NCI-H2107 treated with DMSO at 0.1 percent for 48 hours (cell line): ENCODE measurements around the gene DSCAML1.
A peak's percentile ranks its signal among the peaks of the same experiment; 100 is the strongest.

ENCODE experiments used
- DNase-seq: peaks from one replicate; lab custom pipeline; 2025; ENCODE audit not compliant: unreplicated experiment; lab: John Stamatoyannopoulos, UW

Gene DSCAML1

DNA sequence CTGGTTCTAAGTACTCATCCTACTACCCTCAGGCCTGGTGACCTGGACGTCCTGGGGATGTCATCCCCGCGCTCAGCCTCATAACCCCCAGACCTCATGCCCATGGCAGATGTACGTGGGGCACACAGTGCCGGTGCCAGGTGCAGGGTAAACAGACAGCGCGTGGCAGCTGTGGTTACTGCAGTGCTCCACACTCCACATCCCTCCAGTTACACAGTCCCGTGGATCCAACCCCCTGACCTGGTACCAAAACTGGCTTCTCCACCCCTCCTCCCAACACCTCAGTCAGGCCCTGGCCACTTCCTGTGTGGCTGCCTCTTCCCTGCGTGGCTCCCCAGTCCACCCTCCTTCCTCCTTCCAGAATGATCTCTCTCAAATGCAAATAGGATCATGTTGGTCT lies 95.2 kb downstream of the DSCAML1 start:
- DNase-seq = no peak

GRCh38 chr11:117700551-117700950 lies 96.5 kb downstream of the DSCAML1 start:
- DNase-seq = no peak

GRCh38 chr11:117697319-117697718 lies 99.7 kb downstream of the DSCAML1 start:
- DNase-seq = no peak

DNA sequence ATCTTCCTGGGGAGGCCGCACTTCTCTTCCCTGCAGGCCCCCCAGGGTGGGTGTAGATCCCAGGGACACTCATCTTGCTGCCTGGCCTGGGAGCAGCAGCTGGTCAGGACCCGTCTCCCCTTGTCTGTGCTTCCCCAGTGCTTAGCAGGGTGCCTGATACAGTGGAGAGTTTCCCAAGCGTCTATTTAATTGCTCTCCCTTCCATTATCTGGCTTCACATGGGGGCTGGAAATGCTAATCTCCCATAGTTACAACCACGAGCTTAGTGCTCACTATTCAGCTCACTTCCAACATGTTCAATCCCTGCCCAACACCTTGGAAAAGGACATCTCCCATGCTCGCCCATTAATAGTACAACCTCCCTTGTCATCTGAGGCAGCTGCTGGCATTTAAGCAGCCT lies 100.5 kb downstream of the DSCAML1 start:
- peak; percentile 88 for DNase-seq

DNA sequence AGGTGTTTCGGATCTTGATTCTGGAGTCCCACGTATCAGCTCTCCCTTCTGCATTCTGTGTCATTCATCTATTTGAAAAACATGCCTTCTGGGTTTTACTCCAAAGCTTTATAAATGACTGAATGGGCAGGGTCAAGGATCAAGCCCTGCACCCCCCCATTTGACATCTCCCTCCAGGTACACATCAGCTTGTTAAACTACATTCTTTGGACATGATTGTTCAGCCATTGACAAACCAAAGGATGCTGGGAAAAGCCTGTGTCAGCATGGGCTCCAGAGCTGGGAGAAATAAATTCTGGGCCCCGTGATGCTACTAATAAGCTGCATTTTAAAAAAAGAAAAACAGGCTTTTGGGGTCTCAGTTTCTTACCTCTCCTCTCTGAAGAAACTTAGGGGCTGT lies 103.7 kb downstream of the DSCAML1 start:
- no peak for DNase-seq

DNA sequence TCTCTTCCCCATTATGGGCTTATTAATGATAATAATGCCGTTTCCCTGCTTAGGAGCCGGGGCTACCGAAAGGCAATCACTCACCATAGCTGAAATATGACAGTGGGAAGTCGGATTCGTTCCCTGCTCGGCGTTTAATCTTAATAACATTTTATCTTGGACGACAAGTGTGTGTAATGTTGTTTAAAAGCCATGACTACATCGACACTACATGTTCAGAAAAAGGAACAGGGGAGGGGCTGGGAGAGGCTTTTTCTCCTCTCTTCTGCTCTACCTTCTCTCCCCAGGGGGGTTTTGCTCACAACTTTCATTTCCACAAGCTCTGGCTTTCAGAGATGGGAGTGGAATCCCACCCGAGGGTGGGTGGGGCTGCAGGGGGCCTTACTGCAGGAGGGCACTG lies 105.5 kb downstream of the DSCAML1 start:
- DNase-seq = no peak

DNA sequence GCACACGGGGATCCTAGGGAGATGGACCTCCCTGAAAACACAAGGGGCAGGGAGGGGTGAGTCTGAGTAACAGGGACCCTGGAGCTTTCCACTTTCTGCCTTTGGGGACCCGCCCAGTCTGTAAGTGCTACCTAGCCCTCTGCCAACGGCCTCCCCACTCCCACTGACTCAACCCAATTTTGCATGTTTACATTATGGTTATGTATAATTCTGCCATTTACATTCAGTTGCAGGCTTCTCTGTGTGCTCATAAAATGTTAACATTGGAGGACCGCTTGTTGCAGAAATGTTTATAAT lies 105.8 kb downstream of the DSCAML1 start:
- no peak for DNase-seq

GRCh38 chr11:117690484-117691217 lies 106.4 kb downstream of the DSCAML1 start:
- no peak for DNase-seq

DNA sequence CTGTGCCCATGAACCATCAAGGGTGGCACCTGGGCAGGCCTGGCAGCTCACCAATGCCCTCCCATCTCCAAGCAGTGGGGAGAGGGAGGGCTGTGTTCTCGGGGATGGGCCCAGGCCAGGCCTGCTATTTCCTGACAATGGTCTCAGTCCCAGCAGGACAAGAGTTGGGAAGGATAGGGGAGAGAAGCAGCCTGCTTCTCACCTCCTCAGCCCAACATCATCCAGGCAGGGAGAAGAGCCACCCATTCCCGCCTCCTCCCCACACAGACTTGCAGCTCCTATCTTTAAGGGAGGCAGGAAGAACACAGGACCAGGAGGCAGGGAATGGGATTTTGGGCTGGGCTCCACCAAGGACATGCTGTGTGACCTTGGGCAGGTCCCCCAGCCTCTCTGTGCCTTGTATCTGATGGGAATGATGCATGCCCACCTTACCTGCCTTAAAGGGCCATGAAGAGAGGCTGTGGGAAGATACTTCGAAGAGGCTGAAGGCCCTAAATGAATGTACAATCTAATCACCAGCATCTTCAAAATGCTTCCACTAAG lies 108.7 kb downstream of the DSCAML1 start:
- DNase-seq = no peak

DNA sequence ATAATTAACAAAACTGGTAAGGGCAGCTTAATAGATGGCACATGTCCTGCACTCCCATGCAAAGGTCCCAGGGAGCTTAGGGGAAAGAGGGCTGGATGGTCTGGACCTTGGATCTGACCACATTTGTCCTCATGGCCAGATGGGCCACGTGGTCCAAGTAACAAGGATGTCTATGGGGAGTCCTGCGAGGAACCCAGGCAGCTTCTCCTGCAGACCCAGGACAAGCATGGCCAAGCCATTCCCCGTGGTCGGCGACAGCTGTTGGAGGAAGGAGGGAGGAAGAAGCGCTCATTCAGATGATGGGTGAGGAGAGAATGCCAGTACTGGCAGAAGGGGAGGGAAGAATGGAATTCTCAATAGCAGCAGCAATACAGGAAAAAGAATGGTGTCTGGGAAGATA lies 109.2 kb downstream of the DSCAML1 start:
- no peak for DNase-seq

GRCh38 chr11:117686711-117687110 lies 110.3 kb downstream of the DSCAML1 start:
- DNase-seq = no peak

DNA sequence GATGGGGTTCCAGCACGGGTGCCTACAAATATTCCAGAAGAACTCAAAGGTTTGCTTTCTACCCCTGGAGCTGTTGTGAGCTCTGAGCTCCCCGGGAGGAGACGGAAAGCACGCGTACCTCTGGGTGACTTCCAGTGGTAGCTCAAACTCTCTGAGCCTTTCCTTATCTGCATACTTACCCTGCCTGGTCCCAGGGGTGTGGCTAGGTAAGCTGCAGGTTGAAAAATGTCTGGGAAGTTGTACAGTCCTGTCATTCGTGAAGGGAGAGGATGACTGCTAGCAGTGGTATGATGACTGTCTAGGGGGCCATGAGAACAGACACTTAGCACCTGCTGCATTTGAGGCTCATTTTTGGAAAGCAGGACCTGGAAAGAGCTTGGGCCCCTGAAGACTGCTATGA lies 111.5 kb downstream of the DSCAML1 start:
- DNase-seq = no peak

DNA sequence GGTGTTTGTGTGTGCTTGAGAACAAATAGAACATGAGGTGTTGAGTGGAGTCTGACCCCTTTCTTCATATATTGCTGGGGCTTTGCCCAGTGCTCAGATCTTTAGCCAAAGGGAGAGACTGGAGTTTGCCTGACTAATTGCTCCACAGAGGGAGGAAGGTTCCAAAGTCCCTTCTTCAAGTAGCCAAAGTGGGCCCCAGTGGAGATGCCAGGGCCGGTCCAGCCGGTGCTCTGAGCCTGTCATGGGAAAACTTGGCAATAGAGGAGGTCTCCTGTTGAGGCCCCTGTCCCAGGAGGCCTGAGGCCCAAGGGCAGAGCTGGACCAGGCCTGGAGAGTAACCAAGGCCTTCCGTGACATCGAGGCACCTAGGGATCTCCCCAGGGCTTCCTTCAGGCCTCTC lies 112.3 kb downstream of the DSCAML1 start:
- DNase-seq = no peak

DNA sequence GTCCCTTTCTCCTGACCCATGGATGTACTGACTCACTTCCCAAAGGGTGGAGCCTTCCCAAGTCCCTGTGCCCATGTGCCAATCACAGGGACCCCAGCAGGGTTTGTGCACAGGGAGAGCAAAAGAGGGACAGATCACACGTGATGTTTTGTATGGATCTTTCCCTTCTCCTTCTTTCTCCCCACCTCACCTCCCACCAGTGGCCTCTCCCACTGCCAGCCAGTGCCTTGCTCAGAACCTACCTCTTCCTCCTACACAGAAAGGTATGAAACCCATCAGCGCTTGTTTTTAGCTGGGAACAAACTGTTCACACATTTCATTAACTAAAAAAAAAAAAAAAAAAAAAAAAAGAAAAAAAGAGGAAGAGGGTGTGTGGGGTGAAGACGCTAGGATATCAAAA lies 112.9 kb downstream of the DSCAML1 start:
- no peak for DNase-seq

DNA sequence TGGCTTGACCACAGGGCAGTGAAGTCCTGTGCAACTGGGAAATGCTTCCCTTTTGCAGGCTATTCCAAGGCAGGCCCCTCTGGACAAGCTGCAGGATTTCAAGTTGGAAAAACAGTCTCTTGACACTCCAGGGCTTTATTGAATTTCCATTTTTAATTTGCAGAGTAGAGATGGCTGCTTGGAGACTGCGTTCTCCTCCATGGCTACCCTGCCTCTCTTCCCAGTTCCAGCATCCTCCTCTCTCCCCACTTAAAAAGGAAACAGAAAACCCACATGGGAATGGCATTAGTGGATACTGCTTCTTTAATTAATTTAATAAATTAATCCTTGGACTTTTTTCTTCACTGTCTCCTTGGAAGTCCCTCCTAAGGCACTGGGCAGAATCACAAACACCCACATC lies 115.6 kb downstream of the DSCAML1 start:
- no peak for DNase-seq

DNA sequence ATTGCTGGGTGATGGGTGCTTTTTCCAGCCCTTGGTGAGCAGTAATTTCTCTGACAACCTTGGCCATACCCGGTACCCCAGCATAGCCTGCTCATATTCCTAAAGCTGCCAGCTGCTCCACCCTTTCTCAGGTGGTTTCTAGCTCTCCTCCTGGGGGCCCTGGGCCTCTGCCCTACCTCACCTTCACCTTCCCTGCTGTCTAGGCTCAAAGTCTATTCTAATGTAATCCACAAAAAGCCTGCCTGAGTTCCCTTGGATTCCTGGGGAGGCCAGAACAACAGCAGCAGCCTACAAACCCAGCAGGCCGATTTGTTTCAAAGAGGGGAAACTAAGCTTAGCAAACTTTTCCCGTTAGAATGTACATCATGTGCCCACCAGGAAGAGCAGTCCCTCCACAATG lies 117.6 kb downstream of the DSCAML1 start:
- DNase-seq = no peak

DNA sequence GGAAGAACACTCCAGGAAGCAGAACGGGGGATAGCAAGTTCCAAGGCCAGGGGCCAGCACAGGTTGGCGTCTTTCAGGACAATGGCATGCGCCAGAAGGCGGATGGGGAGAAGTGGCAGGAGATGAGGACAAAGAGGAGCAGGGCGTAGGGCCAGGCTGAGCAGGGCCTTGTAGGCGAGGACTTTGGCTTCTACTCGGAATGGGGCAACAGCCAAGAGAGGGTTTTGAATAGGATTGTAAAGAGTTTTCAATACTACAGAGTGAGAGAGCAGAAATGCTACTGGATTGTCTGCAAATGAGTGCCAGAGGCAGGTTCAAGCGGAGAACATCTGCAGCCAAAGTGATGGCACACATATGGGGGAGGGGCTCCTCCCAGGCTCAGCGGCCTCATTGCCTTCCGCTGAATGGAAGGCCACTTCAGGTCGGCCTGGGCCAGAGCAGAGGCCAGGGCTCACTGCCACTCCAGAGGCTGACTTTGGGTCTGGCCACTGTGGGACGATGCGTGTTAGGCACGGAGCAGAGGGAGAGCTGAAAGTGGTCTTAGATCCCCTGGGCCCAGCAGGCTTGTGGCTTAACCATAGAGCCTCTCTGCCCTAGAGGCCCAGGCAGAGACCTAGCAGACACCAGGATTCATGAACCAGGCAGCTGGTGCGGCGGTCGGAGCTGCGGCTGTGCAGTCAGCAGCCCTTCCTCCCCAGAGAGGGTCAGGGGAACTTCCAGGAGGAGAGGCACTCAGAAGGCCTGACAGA lies 118.2 kb downstream of the DSCAML1 start:
- DNase-seq = no peak

- no peak for DNase-seq
Measured at GRCh38 chr11:117677729-117678310, 119.2 kb downstream of the DSCAML1 start.

DNA sequence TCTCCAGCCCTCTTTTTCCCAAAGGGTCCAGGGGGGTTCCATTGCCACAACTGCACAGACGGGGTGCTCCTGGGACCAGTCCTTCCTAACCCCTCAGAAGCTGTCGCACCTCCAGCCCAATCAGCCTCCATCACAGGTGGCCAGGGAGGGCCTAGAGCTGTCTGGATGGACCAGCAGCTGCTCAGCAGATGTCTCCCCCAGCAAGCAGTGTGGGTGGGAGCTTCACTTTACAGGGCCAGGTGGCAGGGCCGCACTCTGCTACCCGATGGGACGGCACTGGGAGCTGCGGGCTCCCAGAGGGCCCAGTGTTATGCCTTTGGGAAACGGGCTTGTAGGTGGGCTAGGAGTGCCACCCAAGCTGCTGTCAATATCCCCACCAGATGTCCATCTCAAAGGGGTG lies 120.5 kb downstream of the DSCAML1 start:
- no peak for DNase-seq

- no peak for DNase-seq
Measured at GRCh38 chr11:117673602-117674001, 123.4 kb downstream of the DSCAML1 start.

DNA sequence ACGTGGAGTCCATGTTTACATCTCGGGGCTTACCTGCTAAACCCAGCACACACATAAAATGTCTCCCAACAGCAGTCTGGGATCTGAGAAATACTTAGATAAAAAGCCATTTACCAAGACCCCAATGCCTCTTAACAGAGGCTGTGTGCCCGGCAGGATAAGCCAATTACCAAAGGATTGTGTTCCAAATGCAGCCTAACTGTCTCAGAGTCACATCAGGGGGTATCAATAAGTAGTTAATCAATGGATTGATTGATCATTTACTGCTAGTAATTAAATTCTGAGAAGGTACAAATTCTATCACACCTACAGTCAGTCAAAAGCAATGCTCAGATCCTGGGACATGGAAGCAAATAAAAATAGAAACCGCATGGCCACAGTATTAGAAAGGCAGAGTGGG lies 125.6 kb downstream of the DSCAML1 start:
- DNase-seq = no peak

GRCh38 chr11:117670924-117671323 lies 126.1 kb downstream of the DSCAML1 start:
- DNase-seq = no peak
